A549 (cell line): Measurements from ENCODE around the gene C3orf20. TPM values are rescaled to one million over a fixed set of nuclear protein-coding genes. Genes with fewer than 3 reads are reported as not detected.

Experiments used
- ATAC-seq, 2 experiments: fragments of 200-7000 bp in 1 of 2; fragments of >200 bp in 1 of 2; cut with Nextera tagmentation in 1 of 2; cut with Tn5 transposase in 1 of 2; 3 replicates each; pipeline versions ENCODE4 v1.8.0 to v1.9.1; 2018 to 2020; ENCODE audit warnings: mild to moderate bottlenecking in 1 of 2, moderate library complexity in 1 of 2
- CTCF ChIA-PET: fragments of 300-600 bp; sonication (Branson Sonifier 250); formaldehyde crosslinking; extraction: SDS; loops from one replicate; lab custom pipeline; 2021; ENCODE audit warnings: antibody characterized with exemption, inconsistent platforms; lab: Yijun Ruan, JAX
- POLR2A ChIA-PET: fragments of 350-600 bp; formaldehyde crosslinking; extraction: SDS; loops from one replicate; lab custom pipeline; 2021; ENCODE audit warnings: antibody characterized with exemption, inconsistent platforms; lab: Yijun Ruan, JAX
- DNase-seq, 2 experiments: peaks; one replicate each; pipeline versions ENCODE4 v3.0.0 to v3.0.0-alpha.2; 2011 to 2016; ENCODE audit warnings: low read depth in 1 of 2, low spot score in 1 of 2
- FAIRE-seq: peaks from 2 replicates; lab custom pipeline; 2011; peaks lifted over from hg19 to GRCh38; lab: Jason Lieb, UNC
- H3K27ac ChIP-seq, 2 experiments: fragments of >200 bp; sonication (Bioruptor Twin); formaldehyde crosslinking; 3 replicates each; pipeline ENCODE4 v1.5.1; 2016 to 2017
- H3K4me1 ChIP-seq: fragments of >200 bp; sonication (Bioruptor Twin); formaldehyde crosslinking; 3 replicates; pipeline ENCODE4 v1.6.1; 2016
- H3K4me2 ChIP-seq: fragments of >200 bp; sonication (Bioruptor Twin); formaldehyde crosslinking; 3 replicates; pipeline ENCODE4 v1.6.1; 2016
- H3K4me3 ChIP-seq: fragments of >200 bp; sonication (Bioruptor Twin); formaldehyde crosslinking; 3 replicates; pipeline ENCODE4 v1.5.1; 2016
- H3K9me3 ChIP-seq: fragments of >200 bp; sonication (Bioruptor Twin); formaldehyde crosslinking; 3 replicates; pipeline ENCODE4 v1.6.1; 2016
- BHLHE40 ChIP-seq: IDR thresholded peaks from 2 replicates; pipeline ENCODE4 v1.6.1; 2012; ENCODE audit warnings: low read depth, low read length, inconsistent platforms
- CBX2 ChIP-seq: fragments of 200-600 bp; sonication (generic); IDR thresholded peaks from 2 replicates; pipeline ENCODE4 v1.6.1; 2016; ENCODE audit warnings: low read depth, mild to moderate bottlenecking, borderline replicate concordance
- EHF ChIP-seq: fragments of 250-450 bp; sonication (Bioruptor Pico); IDR thresholded peaks from 2 replicates; pipeline ENCODE4 v1.5.0; 2020; ENCODE audit warnings: mild to moderate bottlenecking
- FOSL2 ChIP-seq, 2 experiments: fragments of 450-650 bp in 1 of 2; fragments of >200 bp in 1 of 2; sonication (Bioruptor Twin) in 1 of 2; formaldehyde crosslinking; IDR thresholded peaks; 2 replicates each; pipeline versions ENCODE4 v1.5.0 to v1.6.1; 2016 to 2020; ENCODE audit warnings: mild to moderate bottlenecking in 1 of 2, moderate library complexity in 1 of 2
- GATA3 ChIP-seq: IDR thresholded peaks from 2 replicates; pipeline ENCODE4 v1.6.1; 2012; ENCODE audit warnings: borderline replicate concordance
- HOXB13 ChIP-seq: fragments of 250-450 bp; sonication (Bioruptor Pico); IDR thresholded peaks from 2 replicates; pipeline ENCODE4 v1.5.0; 2020; ENCODE audit warnings: low read depth, mild to moderate bottlenecking, moderate library complexity
- HOXB5 ChIP-seq: fragments of 250-450 bp; sonication (Bioruptor Pico); IDR thresholded peaks from 2 replicates; pipeline ENCODE4 v1.5.0; 2020; ENCODE audit warnings: mild to moderate bottlenecking, moderate library complexity
- JUNB ChIP-seq: fragments of >200 bp; sonication (Bioruptor Twin); formaldehyde crosslinking; IDR thresholded peaks from 2 replicates; pipeline ENCODE4 v1.6.1; 2016
- KDM1A ChIP-seq: fragments of 200-600 bp; sonication (generic); IDR thresholded peaks from 2 replicates; pipeline ENCODE4 v1.6.1; 2016; ENCODE audit warnings: low read depth, mild to moderate bottlenecking
- KDM5A ChIP-seq: fragments of 200-600 bp; sonication (generic); IDR thresholded peaks from 2 replicates; pipeline ENCODE4 v1.6.1; 2016; ENCODE audit warnings: antibody characterized with exemption, mild to moderate bottlenecking
- NPAS2 ChIP-seq: fragments of 250-450 bp; sonication (Bioruptor Pico); IDR thresholded peaks from 2 replicates; pipeline ENCODE4 v1.8.0; 2022; ENCODE audit warnings: mild to moderate bottlenecking, moderate library complexity, borderline replicate concordance
- PHF8 ChIP-seq: fragments of 200-600 bp; sonication (generic); IDR thresholded peaks from 2 replicates; pipeline ENCODE4 v1.6.1; 2016; ENCODE audit warnings: low read depth, mild to moderate bottlenecking, antibody characterized with exemption, moderate library complexity, borderline replicate concordance
- RAD21 ChIP-seq, 2 experiments: fragments of >200 bp in 1 of 2; sonication (Bioruptor Twin) in 1 of 2; formaldehyde crosslinking in 1 of 2; IDR thresholded peaks in 1 of 2; conservative IDR thresholded peaks in 1 of 2; 2 replicates in 1 of 2; 3 replicates in 1 of 2; pipeline ENCODE4 v1.6.1; 2012 to 2018; ENCODE audit warnings: inconsistent platforms in 1 of 2
- RCOR1 ChIP-seq: fragments of 150-350 bp; IDR thresholded peaks from 2 replicates; pipeline ENCODE4 v1.6.1; 2014; ENCODE audit warnings: antibody characterized with exemption, low read length, low read depth
- RFX5 ChIP-seq: fragments of 450-650 bp; IDR thresholded peaks from 2 replicates; pipeline ENCODE4 v1.7.1; 2014; ENCODE audit warnings: antibody characterized with exemption, mild to moderate bottlenecking, moderate library complexity
- SMC3 ChIP-seq: fragments of >200 bp; sonication (Bioruptor Twin); formaldehyde crosslinking; IDR thresholded peaks from 3 replicates; pipeline ENCODE4 v1.6.1; 2018; ENCODE audit warnings: inconsistent platforms
- SREBF2 ChIP-seq: fragments of 450-650 bp; IDR thresholded peaks from 2 replicates; pipeline ENCODE4 v1.6.1; 2014; ENCODE audit warnings: mild to moderate bottlenecking, moderate library complexity
- TP53 ChIP-seq: fragments of 250-450 bp; sonication (Bioruptor Pico); IDR thresholded peaks from 2 replicates; pipeline ENCODE4 v1.5.0; 2021; ENCODE audit warnings: mild to moderate bottlenecking, moderate library complexity
- ZFP36 ChIP-seq: fragments of 450-650 bp; IDR thresholded peaks from 2 replicates; pipeline ENCODE4 v1.6.1; 2014; ENCODE audit warnings: borderline replicate concordance; ENCODE audit not compliant: partially characterized antibody
- WGBS: methylation state at CpG from one replicate; pipeline ENCODE4 v1.1.6; 2017; ENCODE audit errors: missing lambda C conversion rate; 5-methylcytosine and 5-hydroxymethylcytosine counted together
- polyA plus RNA-seq, 4 experiments: library from polyadenylated mRNA; depleted of rRNA in 3 of 4; stranded (reverse); fragments of >200 nt; fragmentation: RNase III in 1 of 4; extraction: RNeasy Plus Mini Kit Qiagen cat#74134 plus additional on column Dnase treatment in 1 of 4; gene quantifications; 2 replicates in 3 of 4; 3 replicates in 1 of 4; pipeline ENCODE4 v1.2.3, GENCODE V29; 2011 to 2017
- TF ChIP-seq, protein P1 (sequence below): IDR thresholded peaks from 2 replicates; pipeline ENCODE4 v1.6.1; 2012
- TF ChIP-seq, protein P2 (sequence below): fragments of 450-650 bp; IDR thresholded peaks from 2 replicates; pipeline ENCODE4 v1.6.1; 2014; ENCODE audit warnings: antibody characterized with exemption
- TF ChIP-seq, protein P3 (sequence below): fragments of >200 bp; sonication (Bioruptor Twin); formaldehyde crosslinking; IDR thresholded peaks from 3 replicates; pipeline ENCODE4 v1.5.1; 2016
- TF ChIP-seq, protein P4 (sequence below): fragments of 150-350 bp; IDR thresholded peaks from 2 replicates; pipeline ENCODE4 v1.6.1; 2014; ENCODE audit warnings: low read depth, mild to moderate bottlenecking, low read length

The C3orf20 gene
- polyA plus RNA-seq, 2 of the 4 experiments (the other 2 are of a cell fraction): 0.05 TPM; not detected in 1

DNA sequence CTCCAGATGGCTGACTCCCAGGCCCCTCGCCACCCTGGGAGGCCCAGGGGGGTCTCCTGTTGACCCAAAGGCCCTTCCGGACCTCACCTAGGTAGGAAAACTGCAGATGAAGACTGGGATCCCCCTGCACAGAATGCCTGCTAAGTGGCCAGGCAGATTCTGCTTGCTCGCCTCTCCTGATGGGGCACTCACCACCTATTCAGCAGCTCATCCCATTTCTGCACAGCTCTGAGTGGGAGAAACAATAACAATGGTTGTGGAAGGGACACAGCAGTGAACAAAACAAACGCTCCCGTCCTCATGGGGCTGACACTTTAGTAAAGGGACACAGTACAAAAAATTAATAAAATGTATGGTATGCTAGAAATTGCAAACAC is 118.9 kb downstream of the C3orf20 start:
- POLR2A ChIA-PET: no interaction called here
- TF ChIP-seq KDM1A: no peak
- TF ChIP-seq, protein P1, sequence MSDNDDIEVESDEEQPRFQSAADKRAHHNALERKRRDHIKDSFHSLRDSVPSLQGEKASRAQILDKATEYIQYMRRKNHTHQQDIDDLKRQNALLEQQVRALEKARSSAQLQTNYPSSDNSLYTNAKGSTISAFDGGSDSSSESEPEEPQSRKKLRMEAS: no peak
- no peak for TF ChIP-seq RFX5
- TF ChIP-seq NPAS2: no peak
- no peak for TF ChIP-seq RAD21 (conservative IDR thresholded peaks at IDR 0.05 in 1 of 2, IDR thresholded peaks at IDR 0.05 in 1 of 2)
- TF ChIP-seq, protein P2, sequence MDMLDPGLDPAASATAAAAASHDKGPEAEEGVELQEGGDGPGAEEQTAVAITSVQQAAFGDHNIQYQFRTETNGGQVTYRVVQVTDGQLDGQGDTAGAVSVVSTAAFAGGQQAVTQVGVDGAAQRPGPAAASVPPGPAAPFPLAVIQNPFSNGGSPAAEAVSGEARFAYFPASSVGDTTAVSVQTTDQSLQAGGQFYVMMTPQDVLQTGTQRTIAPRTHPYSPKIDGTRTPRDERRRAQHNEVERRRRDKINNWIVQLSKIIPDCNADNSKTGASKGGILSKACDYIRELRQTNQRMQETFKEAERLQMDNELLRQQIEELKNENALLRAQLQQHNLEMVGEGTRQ: no peak
- no peak for TF ChIP-seq TP53 (CRISPR knock-in tag)
- TF ChIP-seq BHLHE40: no peak
- no peak for TF ChIP-seq KDM5A
- TF ChIP-seq CBX2: no peak
- no peak for TF ChIP-seq PHF8
- TF ChIP-seq, protein P3, sequence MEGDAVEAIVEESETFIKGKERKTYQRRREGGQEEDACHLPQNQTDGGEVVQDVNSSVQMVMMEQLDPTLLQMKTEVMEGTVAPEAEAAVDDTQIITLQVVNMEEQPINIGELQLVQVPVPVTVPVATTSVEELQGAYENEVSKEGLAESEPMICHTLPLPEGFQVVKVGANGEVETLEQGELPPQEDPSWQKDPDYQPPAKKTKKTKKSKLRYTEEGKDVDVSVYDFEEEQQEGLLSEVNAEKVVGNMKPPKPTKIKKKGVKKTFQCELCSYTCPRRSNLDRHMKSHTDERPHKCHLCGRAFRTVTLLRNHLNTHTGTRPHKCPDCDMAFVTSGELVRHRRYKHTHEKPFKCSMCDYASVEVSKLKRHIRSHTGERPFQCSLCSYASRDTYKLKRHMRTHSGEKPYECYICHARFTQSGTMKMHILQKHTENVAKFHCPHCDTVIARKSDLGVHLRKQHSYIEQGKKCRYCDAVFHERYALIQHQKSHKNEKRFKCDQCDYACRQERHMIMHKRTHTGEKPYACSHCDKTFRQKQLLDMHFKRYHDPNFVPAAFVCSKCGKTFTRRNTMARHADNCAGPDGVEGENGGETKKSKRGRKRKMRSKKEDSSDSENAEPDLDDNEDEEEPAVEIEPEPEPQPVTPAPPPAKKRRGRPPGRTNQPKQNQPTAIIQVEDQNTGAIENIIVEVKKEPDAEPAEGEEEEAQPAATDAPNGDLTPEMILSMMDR: no peak
- no peak for TF ChIP-seq SMC3
- TF ChIP-seq RCOR1: no peak
- no peak for TF ChIP-seq HOXB13 (CRISPR knock-in tag)
- no peak for TF ChIP-seq EHF (CRISPR knock-in tag)
- TF ChIP-seq, all 56 proteins: peak for 0
- Histone ChIP-seq H3K4me3 (no peak overlapping the region), H3K9me3 (no peaks in the 10 kb centered on the region), H3K4me1 (no peaks in the 10 kb centered on the region), H3K27ac (no peak overlapping the region), H3K4me2 (no peak overlapping the region)
- WGBS: 57% methylated on average over 4 of the region's 5 CpGs
- CTCF ChIA-PET: interaction anchor here (0.8 to 12.3 kb wide), 5 partner anchors 9 to 161 kb away, joined by 3 to 160 read pairs (median 3); no protein-coding TSS in a partner anchor
- DNase-seq: no peak
- FAIRE-seq: no peak
- no peak for ATAC-seq

DNA sequence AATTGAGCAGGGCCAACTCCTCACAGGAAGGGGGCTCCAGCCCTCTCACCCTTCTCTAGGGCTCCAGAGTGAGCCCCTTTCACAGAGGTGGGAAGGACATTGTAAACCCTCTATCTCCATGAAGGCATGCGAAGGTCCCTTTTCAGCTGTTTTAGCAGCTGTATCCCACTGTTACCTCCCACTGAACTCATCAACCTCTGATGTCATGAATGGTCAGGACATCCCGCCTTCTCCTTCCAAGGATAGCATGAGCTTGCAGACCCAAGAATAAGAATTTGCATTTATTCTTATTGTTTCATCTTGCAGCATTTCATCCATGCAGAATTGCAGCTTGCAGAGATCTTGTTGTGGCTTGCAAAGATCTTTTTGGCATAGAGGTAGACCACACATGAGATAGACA is 119.5 kb downstream of the C3orf20 start:
- ChIA-PET POLR2A (no interaction called here), CTCF (interaction anchor here (12.3 kb wide), 1 partner anchor 128 kb away, joined by 160 read pairs; no protein-coding TSS in a partner anchor)
- H3K4me2 ChIP-seq: no peak overlapping the region
- no peak overlapping the region for H3K27ac ChIP-seq
- no peak for DNase-seq
- H3K4me3 ChIP-seq: no peak overlapping the region
- ATAC-seq: no peak
- H3K9me3 ChIP-seq: no peaks in the 10 kb centered on the region
- 73% methylated on average over 2 of the region's 2 CpGs for WGBS
- FAIRE-seq: no peak
- no peak for TF ChIP-seq ZFP36
- no peak for TF ChIP-seq GATA3
- no peak for TF ChIP-seq EHF (CRISPR knock-in tag)
- TF ChIP-seq, protein P2: no peak
- TF ChIP-seq FOSL2 (IDR thresholded peaks at IDR 0.05): no peak
- TF ChIP-seq FOSL2 (CRISPR knock-in tag; IDR thresholded peaks at IDR 0.05): no peak
- no peak for TF ChIP-seq JUNB
- TF ChIP-seq NPAS2: no peak
- no peak for TF ChIP-seq HOXB5 (CRISPR knock-in tag)
- no peak for TF ChIP-seq SREBF2
- TF ChIP-seq, protein P4, sequence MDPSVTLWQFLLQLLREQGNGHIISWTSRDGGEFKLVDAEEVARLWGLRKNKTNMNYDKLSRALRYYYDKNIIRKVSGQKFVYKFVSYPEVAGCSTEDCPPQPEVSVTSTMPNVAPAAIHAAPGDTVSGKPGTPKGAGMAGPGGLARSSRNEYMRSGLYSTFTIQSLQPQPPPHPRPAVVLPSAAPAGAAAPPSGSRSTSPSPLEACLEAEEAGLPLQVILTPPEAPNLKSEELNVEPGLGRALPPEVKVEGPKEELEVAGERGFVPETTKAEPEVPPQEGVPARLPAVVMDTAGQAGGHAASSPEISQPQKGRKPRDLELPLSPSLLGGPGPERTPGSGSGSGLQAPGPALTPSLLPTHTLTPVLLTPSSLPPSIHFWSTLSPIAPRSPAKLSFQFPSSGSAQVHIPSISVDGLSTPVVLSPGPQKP: no peak
- no peaks in the 10 kb centered on the region for H3K4me1 ChIP-seq
